ENCODE results near the gene MACROH2A1.

The MACROH2A1 gene

DNA sequence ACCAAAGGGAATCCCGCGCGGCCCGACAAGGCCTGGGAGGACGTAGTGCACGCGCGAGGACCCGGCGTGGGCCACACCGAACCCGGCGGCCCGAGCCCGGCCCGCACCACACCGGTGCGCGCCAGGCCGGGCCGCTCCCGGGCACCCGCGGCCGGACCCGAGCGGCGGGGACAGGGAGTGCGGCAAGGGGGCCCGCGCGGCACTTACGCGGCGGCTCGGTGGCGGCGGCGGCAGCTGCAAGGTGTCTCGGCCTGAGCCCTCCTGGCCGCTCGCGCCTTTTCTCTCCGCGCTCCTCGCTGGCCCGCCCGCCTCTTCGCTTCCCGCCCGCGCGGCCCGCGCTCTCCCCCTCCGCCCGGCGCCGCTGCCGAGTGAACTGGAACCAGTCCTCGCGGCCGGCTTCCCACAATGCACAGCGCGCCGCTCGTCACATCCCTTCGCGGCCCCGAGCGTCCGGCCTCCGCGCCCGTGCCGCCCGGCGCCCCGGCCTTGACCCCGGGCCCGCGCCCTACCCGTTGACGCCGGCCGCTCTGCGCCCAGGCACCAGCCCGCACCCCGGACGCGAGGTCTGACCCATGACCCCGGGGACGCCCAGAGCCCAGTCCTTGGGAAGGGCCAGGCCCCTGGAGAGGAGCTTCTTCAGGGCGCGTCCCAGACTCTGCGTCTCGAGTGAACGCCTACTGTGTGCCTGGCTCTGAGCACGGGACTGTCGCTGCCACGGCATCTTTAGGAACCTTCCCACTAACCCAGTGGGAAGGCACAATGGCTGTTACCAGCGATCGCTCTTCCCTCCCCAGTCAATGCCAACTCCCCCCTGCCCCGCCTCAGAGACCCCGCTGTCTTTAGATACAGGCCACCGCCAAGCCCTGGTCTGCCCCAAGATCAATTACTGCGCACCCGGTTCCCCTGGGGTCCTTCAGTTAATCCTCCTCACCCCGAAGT is at the start of gene MACROH2A1:
TSS of gene MACROH2A1 (minus strand) at position 377 of the 939 bp plus-strand sequence. CDS start 10,138 bp downstream, outside the sequence.
- DNase-seq (ENCODE audit: low read depth): peak; percentile 65

DNA sequence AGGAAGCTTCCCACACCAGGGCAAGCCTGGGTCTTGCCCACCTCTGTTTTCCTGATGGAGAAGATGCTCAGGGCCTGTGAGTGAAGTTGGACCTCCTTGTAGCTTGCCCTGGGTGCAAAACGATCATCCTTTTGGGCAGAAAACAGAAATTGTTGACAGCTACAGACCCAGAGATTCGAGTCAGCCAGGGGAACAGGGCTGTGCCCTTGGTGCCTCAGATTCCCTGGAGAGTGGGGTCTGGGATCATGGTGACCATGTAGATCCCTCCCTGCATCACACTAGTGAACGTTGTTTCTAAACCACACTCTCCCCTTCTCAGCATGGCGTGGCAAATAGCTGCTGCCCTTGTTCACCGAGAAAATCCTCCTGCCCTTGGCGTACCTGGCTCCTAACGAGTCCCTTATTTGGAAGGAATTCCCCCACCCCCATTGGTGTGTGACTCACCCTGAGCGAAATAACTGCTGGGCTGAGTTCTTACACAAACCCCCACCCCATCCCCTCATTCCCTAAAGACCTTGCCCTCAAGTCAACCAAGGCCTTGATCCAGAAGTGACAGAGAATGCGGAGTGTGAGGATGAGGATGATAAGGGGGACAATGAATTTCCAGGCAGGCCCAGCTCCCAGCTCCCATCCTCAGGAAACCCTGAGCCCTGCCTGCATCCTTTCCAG is 49.2 kb upstream of the MACROH2A1 start:
- no peak for DNase-seq (ENCODE audit: low read depth)

DNA sequence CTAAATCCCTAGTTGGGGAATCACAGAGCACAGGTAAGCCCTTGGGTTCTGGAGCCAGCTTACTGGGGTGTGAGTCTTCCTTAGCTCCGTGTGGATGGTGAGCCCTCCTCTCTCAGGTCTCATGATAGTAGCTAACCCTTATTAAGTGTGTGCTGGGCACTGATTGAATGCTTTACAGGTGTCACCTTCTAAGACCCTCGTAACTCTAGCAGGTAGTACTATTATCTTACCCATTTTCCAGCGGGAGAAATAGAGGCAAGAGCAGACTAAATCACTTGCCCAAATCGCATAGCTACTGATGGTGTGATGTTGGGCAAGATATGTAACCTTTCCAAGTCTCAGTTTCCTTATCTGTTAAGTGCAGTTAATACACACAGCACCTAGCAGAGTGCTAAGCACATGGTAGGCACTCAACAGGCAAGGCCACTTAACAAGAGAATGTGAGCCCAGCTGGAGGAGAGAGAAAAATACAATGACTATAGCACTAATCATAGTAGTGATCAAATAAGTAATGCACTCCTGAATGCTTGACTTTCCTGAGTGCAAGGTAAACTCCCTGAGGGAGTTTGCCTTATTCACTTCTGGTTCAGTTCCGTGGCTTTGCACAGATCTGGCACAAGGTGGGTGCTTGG is 48.4 kb upstream of the MACROH2A1 start, which contains the start of gene DCANP1:
TSS of gene DCANP1 (minus strand) at position 51 of the 632 bp plus-strand sequence. CDS start 240 bp downstream, outside the sequence.
- DNase-seq (ENCODE audit: low read depth): no peak

DNA sequence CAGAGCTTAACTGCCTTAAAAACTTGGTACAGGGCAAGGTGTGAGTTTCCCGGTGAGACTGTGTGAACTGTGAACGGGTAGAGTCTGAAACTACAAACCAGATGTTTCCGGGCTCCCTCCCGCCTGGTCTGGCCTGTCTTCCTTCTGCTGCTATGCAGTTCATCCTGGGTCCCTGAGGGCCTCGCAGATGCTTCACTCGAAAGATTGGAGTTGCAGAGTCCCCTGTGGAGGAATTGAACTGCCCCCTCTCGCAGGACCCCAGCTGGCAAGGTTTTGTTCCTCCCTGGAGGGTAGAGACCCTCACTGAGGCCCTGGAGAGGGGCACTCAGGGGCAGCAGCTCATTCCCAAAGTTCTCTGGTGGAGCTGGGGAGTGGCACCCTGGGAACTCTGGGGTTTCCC is 47.6 kb upstream of the MACROH2A1 start:
- DNase-seq (ENCODE audit: low read depth): no peak

DNA sequence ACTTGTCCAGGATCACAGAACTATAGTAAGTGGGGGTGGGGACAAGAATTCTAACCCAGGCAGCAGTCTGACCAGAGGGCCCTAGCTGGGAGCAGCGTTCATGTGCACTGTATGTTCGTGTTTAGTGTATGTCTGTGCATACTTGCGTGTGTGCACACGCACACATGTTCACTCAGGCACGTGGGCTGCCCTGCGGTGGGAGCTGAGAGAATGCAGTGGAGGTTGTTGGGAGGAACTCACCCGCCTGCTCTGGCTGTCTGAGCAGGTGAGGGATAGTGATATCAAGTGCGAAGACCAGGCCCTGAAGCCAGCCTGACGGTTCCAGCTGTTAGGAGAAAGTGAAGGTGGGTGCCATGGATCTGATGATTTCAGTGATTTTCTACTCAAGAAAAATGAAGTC is 47.2 kb upstream of the MACROH2A1 start:
- DNase-seq (ENCODE audit: low read depth): no peak

DNA sequence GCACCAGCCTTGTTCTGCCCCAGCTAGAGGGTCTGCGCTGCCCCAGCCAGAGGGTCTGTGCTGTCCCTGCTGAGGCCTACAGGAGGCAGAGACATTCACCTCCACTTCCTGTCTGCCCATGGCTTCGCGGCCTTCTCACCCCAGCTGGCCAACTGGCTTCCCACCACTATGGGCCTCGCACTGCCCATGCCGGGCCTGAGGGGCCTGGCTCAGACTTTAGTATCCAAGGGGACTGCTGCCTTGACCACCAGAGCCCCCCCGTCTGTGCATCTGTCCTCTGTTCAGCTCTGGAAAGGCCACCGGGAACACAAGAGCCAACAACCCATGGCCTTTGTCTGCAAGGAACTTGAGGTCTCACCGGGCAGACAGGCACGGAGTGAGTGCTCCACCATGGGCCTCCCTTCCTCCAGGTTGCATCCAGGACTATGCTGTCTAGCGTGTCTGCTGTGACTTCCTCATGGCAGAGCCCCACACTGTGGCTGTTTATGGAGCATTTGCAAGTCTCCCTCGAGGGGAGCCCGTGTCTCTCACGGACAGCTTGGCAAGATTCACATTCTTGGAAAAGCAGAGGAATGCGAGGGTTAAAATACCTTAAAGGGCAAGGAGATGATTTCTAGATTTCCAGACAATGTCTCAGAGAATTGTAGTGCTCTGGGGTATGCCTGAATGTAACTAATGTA is 46.4 kb upstream of the MACROH2A1 start:
- no peak for DNase-seq (ENCODE audit: low read depth)

DNA sequence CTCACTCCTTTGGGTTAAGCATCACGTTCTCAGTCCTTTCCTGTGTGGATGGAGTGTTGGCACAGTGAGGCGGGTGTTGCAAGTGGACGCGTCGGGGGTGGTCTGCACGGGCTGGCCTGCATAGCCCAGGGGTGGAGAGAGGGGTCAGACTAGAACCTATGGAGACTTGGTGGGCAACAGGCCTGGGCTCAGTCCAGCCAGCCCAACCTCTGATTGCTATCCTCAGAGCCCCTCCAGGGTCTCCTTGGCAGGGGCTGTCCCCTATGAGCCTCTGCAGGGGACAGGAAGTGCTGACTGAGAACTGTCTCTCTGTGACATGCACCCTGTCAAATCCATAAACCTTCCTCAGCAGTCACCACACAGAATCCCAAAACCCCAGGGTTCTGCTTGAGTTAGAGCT is 45.9 kb upstream of the MACROH2A1 start:
- no peak for DNase-seq (ENCODE audit: low read depth)

DNA sequence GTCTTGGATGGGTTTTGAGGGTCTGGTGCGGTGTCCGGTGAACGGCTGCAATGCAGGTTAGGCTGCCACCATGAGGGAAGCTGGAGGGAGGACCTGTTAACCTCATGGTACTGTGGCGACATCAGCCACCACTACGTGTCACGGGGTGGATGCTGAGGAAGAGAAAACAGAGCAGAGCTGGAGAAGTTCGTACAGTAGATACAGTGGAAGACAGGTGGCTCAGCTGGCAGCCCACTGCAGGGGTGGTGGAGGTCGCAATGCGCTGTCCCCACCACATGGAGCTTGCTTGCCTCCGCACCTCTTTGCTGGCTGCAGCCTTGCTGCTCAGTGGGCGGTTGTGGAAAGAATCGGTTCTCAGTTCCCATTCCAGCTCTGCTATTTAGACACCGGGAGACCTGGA is 45.3 kb upstream of the MACROH2A1 start:
- DNase-seq (ENCODE audit: low read depth): no peak

DNA sequence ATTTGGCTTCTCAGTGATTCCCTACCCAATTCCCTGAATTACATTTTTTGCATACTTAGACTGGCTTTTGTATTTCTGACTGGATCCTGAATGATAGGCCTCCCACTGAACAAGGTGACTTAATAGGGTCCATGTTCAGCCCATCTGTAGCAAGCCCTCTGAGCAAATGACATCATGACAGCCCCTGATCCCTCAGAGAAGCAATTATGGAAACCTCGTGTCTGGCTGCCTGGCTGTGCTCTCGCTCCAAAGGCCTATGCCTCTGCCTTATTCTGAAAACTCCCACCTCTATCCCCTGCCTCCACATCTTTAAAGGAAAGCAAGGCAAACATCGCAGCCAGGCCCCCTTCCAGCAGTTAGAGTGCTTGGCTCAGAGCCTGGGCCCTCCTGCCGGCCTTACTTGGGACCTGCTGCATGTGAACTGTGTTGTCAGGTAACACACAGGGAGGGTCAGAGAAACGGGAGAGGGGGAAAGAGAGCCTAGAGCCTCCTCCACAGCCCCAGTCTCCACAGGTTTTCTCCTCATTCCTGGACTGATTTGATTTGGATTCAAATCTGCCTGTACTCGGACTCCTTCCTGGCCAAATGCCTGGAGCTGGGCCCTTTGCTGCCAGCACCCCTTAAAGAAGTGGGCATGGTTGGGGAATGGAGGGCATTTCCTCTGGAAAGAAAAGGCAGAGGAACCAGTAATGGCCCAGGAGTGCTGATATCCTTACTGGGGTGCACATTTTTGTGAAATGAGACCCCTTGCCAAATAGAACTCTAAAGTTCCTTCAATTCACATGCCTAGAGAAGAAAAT is 44.3 kb upstream of the MACROH2A1 start:
- DNase-seq (ENCODE audit: low read depth): no peak

DNA sequence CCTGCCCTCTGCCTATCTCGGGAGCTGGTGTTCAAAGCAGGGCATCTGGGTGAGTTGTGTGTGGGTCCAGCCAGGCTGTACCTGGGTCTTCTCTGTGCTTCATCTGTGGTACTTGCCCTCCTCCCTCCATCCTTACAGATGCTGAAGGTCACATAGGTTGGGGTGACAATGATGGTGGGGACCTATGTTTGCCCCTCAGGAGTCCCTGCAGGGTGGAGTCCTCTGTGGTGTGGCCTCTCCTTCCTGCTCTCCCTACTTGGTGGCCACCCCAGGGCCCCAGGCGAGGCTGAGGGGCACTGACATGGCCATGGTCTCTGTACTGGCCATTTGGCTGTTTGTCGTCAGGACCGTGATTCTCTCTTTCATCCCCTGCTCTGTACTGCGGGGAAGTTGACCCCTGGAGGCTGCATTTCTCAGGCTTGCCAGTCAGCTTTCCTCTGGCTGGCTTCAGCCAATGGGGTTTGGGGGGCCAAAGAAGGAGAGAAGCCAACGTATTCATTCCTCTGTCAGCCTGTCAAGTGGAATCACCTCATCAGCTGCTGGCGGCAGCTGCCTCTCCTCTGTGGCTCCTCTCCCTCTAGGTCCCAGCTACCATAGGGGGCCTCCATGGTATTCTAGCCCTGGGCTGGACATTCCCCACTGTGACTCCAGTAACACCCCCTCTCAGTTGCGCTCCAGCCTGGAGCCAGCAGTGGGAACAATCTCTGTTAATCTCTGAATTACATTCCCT is 43.6 kb upstream of the MACROH2A1 start:
- no peak for DNase-seq (ENCODE audit: low read depth)

DNA sequence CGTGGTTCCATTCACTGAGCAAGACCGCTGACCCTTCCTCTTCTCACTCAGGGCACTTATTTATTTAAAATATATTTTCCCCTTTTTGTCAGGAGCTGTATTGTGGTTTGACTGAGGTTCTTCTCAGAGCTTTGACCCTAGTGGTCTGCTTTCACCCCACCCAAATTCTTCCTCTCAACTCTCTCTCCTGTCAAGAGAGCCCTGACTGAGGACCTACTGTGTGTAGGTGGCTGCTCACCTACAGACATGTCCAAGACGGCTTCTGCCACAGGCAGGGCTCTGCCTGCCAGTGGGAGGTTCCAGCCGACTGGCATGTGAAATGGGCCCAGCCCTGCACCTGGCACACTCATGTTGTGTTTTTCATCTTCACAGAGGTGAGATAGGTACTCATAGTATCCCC is 42.9 kb upstream of the MACROH2A1 start:
- DNase-seq (ENCODE audit: low read depth): no peak

DNA sequence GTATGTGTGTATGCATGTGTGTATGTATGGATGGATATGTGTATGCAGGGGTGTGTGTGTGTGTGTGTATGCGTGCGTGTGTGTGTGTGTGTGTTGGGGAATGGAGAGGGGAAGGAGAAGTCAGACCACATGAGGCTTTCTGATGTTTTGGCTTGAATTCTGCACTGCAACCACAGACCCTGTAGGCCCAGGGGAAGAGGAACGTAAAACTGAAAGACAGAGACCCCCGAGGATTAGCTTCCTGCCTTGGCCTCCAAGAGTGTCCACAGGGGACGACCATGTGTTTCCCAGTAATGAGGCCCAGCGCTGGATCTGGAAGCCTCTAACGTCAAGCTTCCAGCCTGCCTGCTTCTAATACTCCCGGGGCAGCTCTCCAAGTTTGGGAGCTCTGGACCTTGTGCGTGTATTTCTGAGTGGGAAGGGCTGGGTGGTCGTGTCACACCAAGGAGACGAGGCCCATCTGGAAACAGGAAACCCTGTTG is 42.4 kb upstream of the MACROH2A1 start:
- DNase-seq (ENCODE audit: low read depth): no peak

DNA sequence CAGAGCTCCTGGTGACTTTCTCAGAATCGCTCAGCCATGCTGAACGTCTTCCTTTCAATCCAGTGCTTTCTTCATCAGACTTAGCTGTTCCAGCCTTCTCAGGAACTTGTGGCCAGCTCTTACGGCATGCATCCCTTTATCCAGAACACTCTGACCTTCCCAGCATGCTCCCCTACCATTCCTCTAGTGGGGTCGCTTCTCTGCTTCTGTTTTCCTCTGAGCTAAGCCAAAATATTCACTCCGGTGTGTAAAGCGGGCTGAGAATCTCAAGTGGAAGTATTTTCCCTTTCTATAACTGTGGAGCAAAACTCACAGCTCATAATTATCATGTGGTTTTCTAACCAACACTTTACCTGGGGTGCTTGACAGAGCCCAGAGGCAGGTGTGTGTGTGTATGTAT is 41.9 kb upstream of the MACROH2A1 start:
- DNase-seq (ENCODE audit: low read depth): no peak

DNA sequence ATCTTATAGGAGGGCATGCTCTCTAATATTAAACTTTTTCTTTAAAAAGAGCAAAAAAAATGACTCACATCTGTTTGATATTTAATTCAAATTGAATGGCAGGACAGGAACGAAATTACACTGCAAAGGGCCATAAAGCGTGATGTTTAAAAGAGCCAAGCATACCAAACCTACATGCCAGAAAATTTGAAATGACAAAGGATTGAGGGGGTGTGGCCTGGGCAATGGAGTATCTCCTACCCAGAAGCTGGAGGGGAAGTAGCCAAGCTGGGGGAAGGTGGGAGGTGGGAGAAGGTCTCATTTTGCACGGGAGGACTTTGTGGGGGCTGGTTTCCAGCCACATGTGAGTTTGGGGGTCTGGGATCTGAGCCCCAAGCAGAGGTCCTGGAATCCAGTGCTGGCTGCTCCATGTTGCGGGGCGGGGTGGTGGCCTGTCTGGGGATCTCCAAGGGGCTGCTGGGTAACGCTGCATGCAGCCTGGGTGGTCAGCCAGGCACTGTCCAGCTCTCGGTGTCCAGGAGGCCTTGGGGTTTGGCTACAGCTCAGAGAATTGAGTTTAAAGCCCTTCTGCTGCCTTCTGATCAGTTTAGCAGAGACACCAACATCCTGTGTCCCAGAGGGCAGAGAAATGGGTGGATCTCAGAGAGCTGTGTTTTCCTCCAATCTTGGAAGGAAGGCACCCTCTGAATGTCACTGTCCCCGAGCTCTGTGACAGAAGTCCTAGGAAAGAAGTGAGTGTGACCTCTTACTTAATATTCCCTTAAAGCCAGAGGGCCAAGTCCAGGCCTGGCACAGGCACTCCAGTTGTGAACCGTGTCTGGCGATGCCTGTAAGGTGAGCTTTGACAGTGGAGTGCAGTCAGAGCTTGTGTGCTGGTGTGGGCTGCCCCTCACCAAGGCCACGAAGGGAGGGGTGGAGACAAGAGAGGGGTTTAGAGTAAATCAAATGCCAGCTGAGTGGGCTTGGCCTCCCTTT is 40.5 kb upstream of the MACROH2A1 start:
- no peak for DNase-seq (ENCODE audit: low read depth)

DNA sequence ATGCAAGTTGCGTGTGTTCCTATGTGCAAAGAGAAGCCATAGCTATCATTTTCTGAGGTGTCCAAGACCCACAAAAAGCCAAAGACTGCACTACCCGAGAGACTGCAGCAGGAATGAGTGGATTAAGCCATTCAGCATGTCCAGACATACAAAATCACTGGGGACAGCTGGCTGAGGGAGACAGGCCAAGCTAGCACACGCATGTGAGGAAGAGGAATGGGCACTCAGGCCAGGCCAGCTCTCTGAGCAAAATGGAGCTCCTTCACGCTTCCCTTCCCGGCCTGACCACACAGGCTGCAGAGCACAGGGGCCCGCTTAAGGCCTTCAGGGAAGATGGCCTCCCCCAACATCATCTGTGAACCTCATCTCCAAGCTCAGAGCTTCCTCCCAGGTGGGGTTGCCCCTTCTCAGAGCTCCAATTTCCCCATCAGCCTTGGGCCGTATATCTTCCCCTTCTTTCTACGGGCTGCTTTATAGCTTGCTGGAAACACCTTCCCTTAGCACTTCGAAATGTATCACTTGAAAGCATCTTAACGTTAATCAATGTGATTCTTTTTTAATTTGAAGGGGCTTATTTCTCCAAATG is 39.7 kb upstream of the MACROH2A1 start:
- no peak for DNase-seq (ENCODE audit: low read depth)

DNA sequence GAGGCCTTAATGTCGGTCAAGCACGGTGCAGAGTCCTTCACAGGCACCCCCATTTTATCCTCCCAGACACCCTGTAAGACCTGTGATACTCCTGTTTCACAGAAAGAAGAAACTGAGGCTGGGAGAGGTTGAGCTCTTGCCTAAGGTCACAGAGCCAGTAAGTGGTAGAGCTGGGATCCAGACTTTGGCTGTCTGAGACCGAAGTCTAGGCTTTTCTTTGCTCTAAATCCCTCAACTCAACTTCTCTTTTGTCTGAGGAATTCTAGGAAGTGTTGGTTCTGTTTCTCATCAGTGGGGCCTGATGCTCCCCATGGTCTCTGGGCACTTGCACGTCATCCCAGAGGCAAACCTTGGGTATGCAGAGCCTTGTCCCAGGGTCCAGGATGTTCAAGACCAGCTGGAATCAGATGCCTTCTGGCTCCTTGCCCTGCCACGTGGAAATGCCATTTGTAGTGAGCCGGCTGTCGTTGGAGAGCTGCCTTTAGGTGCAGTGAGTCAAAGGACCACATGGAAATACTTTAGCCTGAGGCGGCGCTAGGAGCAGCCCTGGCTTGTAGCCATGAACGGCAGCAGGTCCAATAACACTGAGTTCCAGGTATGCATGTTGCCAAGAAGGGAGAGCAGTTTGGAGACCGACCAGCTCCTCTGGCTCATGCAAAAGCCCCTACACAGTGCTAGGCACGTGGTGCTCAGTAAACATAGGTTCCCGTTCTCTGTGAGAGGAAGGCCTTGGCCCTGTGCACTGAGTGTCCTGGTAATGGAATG is 38.9 kb upstream of the MACROH2A1 start:
- DNase-seq (ENCODE audit: low read depth): no peak

DNA sequence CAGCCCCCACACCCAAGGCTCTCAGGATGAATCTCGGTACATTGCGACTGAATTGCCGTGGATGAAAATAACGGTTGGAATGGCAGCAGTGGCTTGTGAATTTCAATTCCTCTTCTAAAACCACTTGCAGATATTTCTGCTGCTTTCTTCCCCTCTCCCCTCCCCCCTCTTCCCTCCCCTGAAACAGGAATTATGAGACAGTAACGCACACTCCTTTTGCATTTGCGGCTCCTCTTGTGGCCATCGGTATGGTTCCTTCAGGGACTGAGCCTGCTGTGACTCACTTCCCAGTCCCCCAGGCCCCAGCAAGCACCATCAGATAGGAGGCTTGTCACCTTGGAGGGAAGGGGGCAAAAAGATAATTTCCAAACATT is 38.4 kb upstream of the MACROH2A1 start:
- DNase-seq (ENCODE audit: low read depth): no peak

DNA sequence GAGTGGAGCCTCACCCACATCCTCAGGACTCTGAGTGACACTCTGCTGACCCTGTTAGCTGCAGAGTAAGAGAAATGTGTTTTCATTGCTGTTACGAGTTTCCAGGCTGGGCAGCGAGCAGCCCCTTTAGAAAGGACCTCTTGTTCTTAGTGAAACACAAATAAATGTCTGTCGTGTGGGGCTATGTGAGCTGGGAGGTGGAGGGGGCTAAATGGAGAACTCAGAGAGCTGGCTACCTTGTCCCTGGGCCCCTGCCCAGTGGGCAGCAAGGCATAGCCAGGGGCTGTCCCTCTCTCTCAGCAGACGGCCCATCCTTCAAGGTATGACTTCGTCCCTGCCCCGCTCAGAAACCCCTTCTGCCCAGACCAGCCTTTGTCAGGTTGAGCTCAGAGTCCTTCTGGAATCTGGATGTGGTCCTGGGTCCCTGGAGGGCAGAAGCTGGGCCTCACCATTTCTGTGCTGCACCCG is 38.0 kb upstream of the MACROH2A1 start:
- no peak for DNase-seq (ENCODE audit: low read depth)

Data from activated gamma-delta T cell treated with anti-CD3 and anti-CD28 coated beads, Interleukin-2, amount 50 U/mL, for 16 hours (primary cell).